ENCODE data around the gene FGD2. TPM values are rescaled to one million over a fixed set of nuclear protein-coding genes. Genes with fewer than 3 reads are reported as not detected.
A peak's percentile ranks its signal among the peaks of the same experiment; 100 is the strongest.

Gene FGD2
- total RNA-seq, 1 donor from 2014 or later, result 0.65 TPM

DNA sequence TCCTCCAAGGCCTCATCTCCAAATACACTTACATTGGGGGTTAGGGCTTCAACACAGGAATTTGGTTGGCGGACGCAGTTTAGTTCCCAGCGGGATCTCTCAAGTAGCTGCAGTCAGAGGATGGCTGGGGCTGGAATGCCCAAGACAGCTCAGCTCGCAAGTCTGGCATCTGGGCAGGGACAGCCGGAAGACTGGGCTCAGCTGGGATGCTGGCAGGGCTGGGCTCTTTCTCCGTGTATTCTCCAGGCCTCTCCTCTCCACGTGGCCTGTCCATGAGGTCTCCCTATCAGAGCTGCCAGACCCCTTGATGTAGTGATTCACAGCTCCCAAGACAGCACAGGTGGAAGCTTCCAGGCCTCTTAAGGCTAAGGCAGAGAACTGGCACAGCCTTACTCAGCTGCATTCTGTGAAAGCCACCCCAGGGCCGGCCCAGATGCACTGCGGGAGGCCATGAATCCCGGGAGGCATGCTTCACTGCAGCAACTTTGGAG lies 5.0 kb downstream of the FGD2 start:
- Mint-ChIP-seq H3K27ac (no peak overlapping the region), H3K4me1 (ENCODE audit: low read depth) (peaks cover 14% of the 10 kb centered on the region), H3K4me3 (no peak overlapping the region), H3K36me3 (ENCODE audit: low read depth) (no peaks in the 10 kb centered on the region), H3K9me3 (no peaks in the 10 kb centered on the region), H3K27me3 (ENCODE audit: insufficient read depth) (no peaks in the 10 kb centered on the region)
- DNase-seq (ENCODE audit: low spot score), result no peak
- intact Hi-C loops (cut with micrococcal nuclease), result loop anchor here (10.0 kb wide), 1 partner anchor 424 kb away; the partner anchor contains the start of gene CMTR1

DNA sequence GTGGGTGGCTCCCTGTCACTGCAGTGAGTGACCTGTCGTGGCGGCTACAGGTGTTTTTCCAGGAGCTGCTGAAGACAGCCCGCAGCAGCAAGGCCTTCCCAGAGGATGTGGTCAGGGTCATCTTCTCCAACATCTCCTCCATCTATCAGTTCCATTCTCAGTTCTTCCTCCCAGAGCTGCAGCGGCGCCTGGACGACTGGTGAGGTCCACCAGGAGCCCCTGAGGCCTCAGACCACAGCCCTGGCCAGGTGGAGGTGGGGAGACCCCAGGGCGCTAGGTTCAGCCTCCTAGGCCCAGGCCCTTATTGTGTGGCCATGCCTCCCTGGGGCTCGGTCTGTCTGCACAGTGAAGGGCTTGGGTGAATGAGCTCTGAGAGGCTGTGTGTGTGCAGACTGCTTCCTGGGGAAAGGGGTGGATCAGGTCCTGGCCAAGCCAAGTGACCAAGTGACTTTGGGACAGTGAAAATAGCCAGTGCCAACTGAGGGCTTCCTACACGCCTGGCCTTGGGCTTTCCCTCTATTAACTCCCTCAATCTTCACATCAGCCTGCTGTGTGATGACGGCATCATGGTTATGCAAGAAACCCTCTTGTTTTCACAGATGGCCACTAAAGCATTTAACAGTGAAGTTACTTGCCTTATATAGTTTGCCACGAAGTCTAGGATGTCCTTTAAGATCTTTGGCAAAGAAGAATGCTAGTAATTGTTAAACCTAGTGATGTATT lies 6.4 kb downstream of the FGD2 start:
- peaks cover 6% of the 10 kb centered on the region for H3K4me1 Mint-ChIP-seq (ENCODE audit: low read depth)
- intact Hi-C loops (cut with micrococcal nuclease), result loop anchor here (10.0 kb wide), 1 partner anchor 423 kb away; the partner anchor contains the start of gene CMTR1
- H3K9me3 Mint-ChIP-seq, result no peaks in the 10 kb centered on the region
- H3K27ac Mint-ChIP-seq, result no peak overlapping the region
- H3K36me3 Mint-ChIP-seq (ENCODE audit: low read depth), result no peaks in the 10 kb centered on the region
- H3K27me3 Mint-ChIP-seq (ENCODE audit: insufficient read depth), result no peaks in the 10 kb centered on the region
- H3K4me3 Mint-ChIP-seq, result no peak overlapping the region
- DNase-seq (ENCODE audit: low spot score), result no peak

DNA sequence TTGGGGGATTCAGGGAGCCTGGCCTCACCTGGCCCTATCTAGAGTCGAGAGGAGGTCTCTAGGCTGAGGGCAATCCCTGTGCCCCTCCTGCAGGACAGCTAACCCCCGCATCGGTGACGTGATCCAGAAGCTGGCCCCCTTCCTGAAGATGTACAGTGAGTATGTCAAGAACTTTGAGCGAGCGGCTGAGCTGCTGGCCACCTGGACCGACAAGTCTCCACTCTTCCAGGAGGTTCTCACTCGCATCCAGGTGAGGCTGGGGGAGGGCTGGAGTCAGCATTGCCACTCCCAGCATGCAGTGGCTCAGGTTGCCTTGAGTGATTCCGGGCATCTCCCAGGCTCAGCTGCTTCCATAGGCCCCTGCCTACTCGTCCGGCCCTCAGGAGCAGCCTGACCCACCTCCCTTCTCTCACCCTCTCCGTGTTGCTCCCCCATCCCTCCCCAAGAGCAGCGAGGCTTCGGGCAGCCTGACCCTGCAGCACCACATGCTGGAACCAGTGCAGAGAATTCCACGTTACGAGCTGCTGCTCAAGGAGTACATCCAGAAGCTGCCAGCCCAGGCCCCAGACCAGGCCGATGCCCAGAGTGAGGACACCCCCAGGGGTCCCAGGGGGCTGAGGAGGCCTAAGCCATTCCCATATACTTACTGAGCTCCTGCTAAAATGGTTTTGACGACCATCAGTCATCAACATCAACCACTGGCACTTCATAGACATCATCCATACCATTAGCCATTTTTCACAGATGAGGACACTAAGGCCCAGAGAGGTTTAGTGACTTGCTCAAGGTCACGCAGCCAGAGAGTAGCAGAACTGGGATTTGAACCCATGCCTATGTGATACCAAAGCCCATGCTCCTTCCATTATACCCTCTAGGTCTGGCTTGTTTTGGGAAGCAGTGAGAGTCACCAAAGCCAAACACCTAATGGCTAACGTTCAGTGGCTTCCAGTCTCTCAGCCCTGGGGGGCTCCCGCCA lies 8.3 kb downstream of the FGD2 start:
- no peak overlapping the region for H3K4me3 Mint-ChIP-seq

DNA sequence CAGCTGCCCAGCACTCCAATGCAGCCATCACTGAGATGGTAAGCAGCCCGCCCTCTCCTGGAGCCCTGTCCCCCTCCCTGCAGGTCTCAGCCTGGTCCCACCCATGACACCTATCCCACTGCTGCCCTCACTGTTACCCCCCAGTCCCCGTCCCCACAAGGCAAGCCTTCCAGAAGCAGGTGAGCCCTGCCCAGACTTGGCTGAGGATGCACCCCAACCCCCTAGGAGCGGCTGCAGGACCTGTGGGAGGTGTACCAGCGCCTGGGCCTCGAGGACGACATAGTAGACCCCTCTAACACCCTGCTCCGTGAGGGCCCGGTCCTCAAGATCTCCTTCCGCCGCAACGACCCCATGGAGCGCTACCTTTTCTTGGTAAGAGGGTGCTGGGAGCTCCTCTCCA lies 9.2 kb downstream of the FGD2 start:
- no peak overlapping the region for H3K4me3 Mint-ChIP-seq
- H3K9me3 Mint-ChIP-seq, result no peaks in the 10 kb centered on the region
- H3K27ac Mint-ChIP-seq, result no peak overlapping the region
- no peak for DNase-seq (ENCODE audit: low spot score)
- no peaks in the 10 kb centered on the region for H3K27me3 Mint-ChIP-seq (ENCODE audit: insufficient read depth)
- peaks cover 25% of the 10 kb centered on the region for H3K4me1 Mint-ChIP-seq (ENCODE audit: low read depth)
- no peaks in the 10 kb centered on the region for H3K36me3 Mint-ChIP-seq (ENCODE audit: low read depth)
- intact Hi-C loops (cut with micrococcal nuclease), result loop anchor here (10.0 kb wide), 1 partner anchor 420 kb away; the partner anchor contains the start of gene CMTR1

More for the DNA sequence above, 8.3 kb downstream of the FGD2 start:
- no peaks in the 10 kb centered on the region for H3K27me3 Mint-ChIP-seq (ENCODE audit: insufficient read depth)
- no peaks in the 10 kb centered on the region for H3K36me3 Mint-ChIP-seq (ENCODE audit: low read depth)
- H3K9me3 Mint-ChIP-seq, result no peaks in the 10 kb centered on the region
- intact Hi-C loops (cut with micrococcal nuclease), result loop anchor here (10.0 kb wide), 1 partner anchor 421 kb away; the partner anchor contains the start of gene CMTR1
- H3K4me1 Mint-ChIP-seq (ENCODE audit: low read depth), result peaks cover 17% of the 10 kb centered on the region
- H3K27ac Mint-ChIP-seq, result no peak overlapping the region
- DNase-seq (ENCODE audit: low spot score), result no peak

DNA sequence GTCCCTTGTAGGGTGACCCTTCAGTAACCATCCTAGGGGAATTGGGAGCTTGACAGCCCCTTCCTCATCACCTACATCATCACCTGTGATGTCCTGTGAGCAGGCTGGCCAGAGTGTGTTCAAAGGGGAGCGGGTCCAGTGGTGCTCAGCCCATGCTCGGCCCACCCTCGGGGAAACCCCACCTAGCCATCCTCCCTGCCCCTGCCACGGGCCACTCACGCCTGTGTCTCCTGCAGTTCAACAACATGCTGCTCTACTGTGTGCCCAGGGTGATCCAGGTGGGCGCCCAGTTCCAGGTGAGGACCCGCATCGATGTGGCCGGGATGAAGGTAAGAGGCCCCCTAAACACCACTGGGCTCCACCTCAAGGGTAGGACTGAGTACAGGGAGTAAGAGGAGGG lies 10.1 kb downstream of the FGD2 start:
- Mint-ChIP-seq H3K36me3 (ENCODE audit: low read depth) (no peaks in the 10 kb centered on the region), H3K4me3 (no peak overlapping the region), H3K27me3 (ENCODE audit: insufficient read depth) (no peaks in the 10 kb centered on the region), H3K27ac (no peak overlapping the region), H3K9me3 (no peaks in the 10 kb centered on the region), H3K4me1 (ENCODE audit: low read depth) (peaks cover 29% of the 10 kb centered on the region)
- no peak for DNase-seq (ENCODE audit: low spot score)
- intact Hi-C loops (cut with micrococcal nuclease), result loop anchor here (10.0 kb wide), 1 partner anchor 419 kb away; the partner anchor contains the start of gene CMTR1

- Mint-ChIP-seq H3K27me3 (ENCODE audit: insufficient read depth) (no peaks in the 10 kb centered on the region), H3K4me1 (ENCODE audit: low read depth) (peaks cover 43% of the 10 kb centered on the region), H3K36me3 (ENCODE audit: low read depth) (no peaks in the 10 kb centered on the region), H3K9me3 (no peaks in the 10 kb centered on the region), H3K27ac (peak overlapping the region; percentile 55), H3K4me3 (no peak overlapping the region)
- DNase-seq (ENCODE audit: low spot score), result no peak
- intact Hi-C loops (cut with micrococcal nuclease), result loop anchor here (10.0 kb wide), 1 partner anchor 418 kb away; the partner anchor contains the start of gene CMTR1
Measured at GRCh38 chr6:37016995-37017394, 11.5 kb downstream of the FGD2 start.

- no peak for DNase-seq (ENCODE audit: low spot score)
- peaks cover 50% of the 10 kb centered on the region for H3K4me1 Mint-ChIP-seq (ENCODE audit: low read depth)
- H3K9me3 Mint-ChIP-seq, result no peaks in the 10 kb centered on the region
- intact Hi-C loops (cut with micrococcal nuclease), result loop anchor here (1.0 to 10.0 kb wide), 13 partner anchors 31 to 417 kb away; partner anchors contain the start of genes C6orf89, CMTR1, MTCH1 and PPIL1
- no peaks in the 10 kb centered on the region for H3K27me3 Mint-ChIP-seq (ENCODE audit: insufficient read depth)
- H3K36me3 Mint-ChIP-seq (ENCODE audit: low read depth), result no peaks in the 10 kb centered on the region
- H3K4me3 Mint-ChIP-seq, result no peak overlapping the region
- peak overlapping the region; percentile 56 for H3K27ac Mint-ChIP-seq
Measured at GRCh38 chr6:37017606-37018197, 12.2 kb downstream of the FGD2 start.

GRCh38 chr6:37018198-37019064 lies 13.0 kb downstream of the FGD2 start:
- H3K27me3 Mint-ChIP-seq (ENCODE audit: insufficient read depth), result no peaks in the 10 kb centered on the region
- peaks cover 58% of the 10 kb centered on the region for H3K4me1 Mint-ChIP-seq (ENCODE audit: low read depth)
- H3K27ac Mint-ChIP-seq, result peak overlapping the region; percentile 56
- H3K36me3 Mint-ChIP-seq (ENCODE audit: low read depth), result peaks cover 3% of the 10 kb centered on the region
- intact Hi-C loops (cut with micrococcal nuclease), result loop anchor here (1.0 to 10.0 kb wide), 13 partner anchors 32 to 416 kb away; partner anchors contain the start of genes C6orf89, CMTR1, MTCH1 and PPIL1
- no peaks in the 10 kb centered on the region for H3K9me3 Mint-ChIP-seq
- peak; percentile 84 for DNase-seq (ENCODE audit: low spot score)
- no peak overlapping the region for H3K4me3 Mint-ChIP-seq

- Mint-ChIP-seq H3K27me3 (ENCODE audit: insufficient read depth) (no peaks in the 10 kb centered on the region), H3K36me3 (ENCODE audit: low read depth) (peaks cover 3% of the 10 kb centered on the region), H3K4me3 (no peak overlapping the region), H3K27ac (peak overlapping the region; percentile 41), H3K4me1 (ENCODE audit: low read depth) (peaks cover 64% of the 10 kb centered on the region), H3K9me3 (no peaks in the 10 kb centered on the region)
- intact Hi-C loops (cut with micrococcal nuclease), result loop anchor here (10.0 kb wide), 1 partner anchor 416 kb away; the partner anchor contains the start of gene CMTR1
- no peak for DNase-seq (ENCODE audit: low spot score)
Measured at GRCh38 chr6:37019065-37019450, 13.6 kb downstream of the FGD2 start.

- H3K27ac Mint-ChIP-seq, result peak overlapping the region; percentile 27
- no peaks in the 10 kb centered on the region for H3K27me3 Mint-ChIP-seq (ENCODE audit: insufficient read depth)
- H3K4me1 Mint-ChIP-seq (ENCODE audit: low read depth), result peaks cover 76% of the 10 kb centered on the region
- no peak for DNase-seq (ENCODE audit: low spot score)
- intact Hi-C loops (cut with micrococcal nuclease), result no loop called here
- H3K36me3 Mint-ChIP-seq (ENCODE audit: low read depth), result peaks cover 3% of the 10 kb centered on the region
- H3K4me3 Mint-ChIP-seq, result no peak overlapping the region
- no peaks in the 10 kb centered on the region for H3K9me3 Mint-ChIP-seq
Measured at GRCh38 chr6:37020381-37020780, 14.9 kb downstream of the FGD2 start.

GRCh38 chr6:37020812-37021211 lies 15.4 kb downstream of the FGD2 start:
- Mint-ChIP-seq H3K36me3 (ENCODE audit: low read depth) (peaks cover 3% of the 10 kb centered on the region), H3K27me3 (ENCODE audit: insufficient read depth) (no peaks in the 10 kb centered on the region), H3K4me3 (no peak overlapping the region), H3K9me3 (no peaks in the 10 kb centered on the region), H3K4me1 (ENCODE audit: low read depth) (peaks cover 80% of the 10 kb centered on the region), H3K27ac (peak overlapping the region; percentile 3)
- intact Hi-C loops (cut with micrococcal nuclease), result no loop called here
- DNase-seq (ENCODE audit: low spot score), result no peak

Measured in activated T-helper 1 cell treated with anti-CD3 and anti-CD28 coated beads, Interleukin-12 subunit alpha, Interleukin-12 subunit beta, Interleukin-2, Interleukin-4 antibody, amounts not matched to agents 30 ng/mL and 10 ng/mL and 1 ng/mL, durations not matched to agents 14 hours and 24 hours and 36 hours (primary cell).